ENCODE results near the gene RPL36A.

RPL36A gene

GRCh38 chrX:101390664-101391525 lies at the start of gene RPL36A:
RPL36A (plus strand) TSS chrX:101391011; CDS start chrX:101391044, 33 bp downstream.
- DNase-seq = peak; percentile 82

- no peak for DNase-seq
Measured at GRCh38 chrX:101347859-101348451, 42.9 kb upstream of the RPL36A start.

- peak; percentile 79 for DNase-seq
Measured at GRCh38 chrX:101348452-101349192, 42.2 kb upstream of the RPL36A start, which contains the start of gene TIMM8A. TIMM8A (minus strand) TSS chrX:101348742; CDS start chrX:101348664, 78 bp downstream.

GRCh38 chrX:101349193-101349562 lies 41.6 kb upstream of the RPL36A start:
- no peak for DNase-seq

GRCh38 chrX:101357166-101357795 lies 33.5 kb upstream of the RPL36A start:
- DNase-seq = no peak

- no peak for DNase-seq
Measured at GRCh38 chrX:101359966-101360365, 30.8 kb upstream of the RPL36A start.

GRCh38 chrX:101360390-101360789 lies 30.4 kb upstream of the RPL36A start:
- DNase-seq = no peak

GRCh38 chrX:101362116-101362515 lies 28.7 kb upstream of the RPL36A start:
- no peak for DNase-seq

- DNase-seq = no peak
Measured at GRCh38 chrX:101362757-101363156, 28.1 kb upstream of the RPL36A start.

GRCh38 chrX:101365301-101365795 lies 25.5 kb upstream of the RPL36A start:
- no peak for DNase-seq

GRCh38 chrX:101368800-101369199 lies 22.0 kb upstream of the RPL36A start:
- no peak for DNase-seq

GRCh38 chrX:101369687-101370086 lies 21.1 kb upstream of the RPL36A start:
- no peak for DNase-seq

- DNase-seq = no peak
Measured at GRCh38 chrX:101370888-101371504, 19.8 kb upstream of the RPL36A start.

GRCh38 chrX:101377547-101377946 lies 13.3 kb upstream of the RPL36A start:
- no peak for DNase-seq

GRCh38 chrX:101383679-101384205 lies 7.1 kb upstream of the RPL36A start:
- no peak for DNase-seq

GRCh38 chrX:101385026-101385684 lies 5.7 kb upstream of the RPL36A start:
- DNase-seq = no peak

GRCh38 chrX:101385795-101386541 lies 4.8 kb upstream of the RPL36A start, which contains the start of gene BTK:
BTK (minus strand) TSS chrX:101386191; CDS start chrX:101375284, 10,907 bp downstream.
- DNase-seq = no peak

- no peak for DNase-seq
Measured at GRCh38 chrX:101386542-101386885, 4.3 kb upstream of the RPL36A start.

GRCh38 chrX:101388604-101389003 lies 2.2 kb upstream of the RPL36A start:
- DNase-seq = no peak

GRCh38 chrX:101391831-101392230 lies 1.0 kb downstream of the RPL36A start:
- DNase-seq = no peak
